HuH-7 (cell line): ENCODE data around the gene KLF13.

Source experiments
- DNase-seq: peaks from one replicate; pipeline ENCODE4 v3.0.0; 2011; ENCODE audit warnings: low spot score

Gene KLF13

DNA sequence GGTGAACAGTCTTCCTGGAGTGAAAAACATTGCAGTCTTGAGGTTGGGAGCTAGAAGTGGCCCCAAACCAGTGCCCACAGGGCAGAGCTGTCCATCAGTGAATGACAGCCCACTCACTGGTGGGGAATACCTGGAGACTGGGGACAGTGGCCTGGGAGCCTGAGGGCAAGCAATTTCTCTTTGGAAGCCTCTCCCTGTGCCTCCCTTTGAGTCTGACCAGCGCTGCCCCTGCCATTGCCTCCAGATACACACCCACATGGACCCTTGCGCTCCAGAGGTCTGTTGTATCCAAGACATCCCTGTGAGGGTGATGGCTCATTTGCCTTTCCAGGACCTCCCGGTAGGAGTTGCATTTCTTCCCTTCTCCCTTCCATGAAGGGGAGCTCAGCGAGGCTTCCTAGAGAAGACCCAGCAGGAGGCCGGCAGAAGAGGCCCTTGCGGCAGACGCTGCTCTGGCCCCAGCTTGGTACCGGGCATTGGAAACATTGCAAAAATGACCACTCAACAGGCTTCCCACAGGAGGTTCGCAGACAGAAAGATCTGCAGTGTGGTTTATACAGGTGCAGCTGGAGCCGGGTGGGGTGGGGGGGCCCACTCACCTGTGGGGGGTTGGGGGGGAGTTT is 38.5 kb downstream of the KLF13 start:
- DNase-seq, result no peak

DNA sequence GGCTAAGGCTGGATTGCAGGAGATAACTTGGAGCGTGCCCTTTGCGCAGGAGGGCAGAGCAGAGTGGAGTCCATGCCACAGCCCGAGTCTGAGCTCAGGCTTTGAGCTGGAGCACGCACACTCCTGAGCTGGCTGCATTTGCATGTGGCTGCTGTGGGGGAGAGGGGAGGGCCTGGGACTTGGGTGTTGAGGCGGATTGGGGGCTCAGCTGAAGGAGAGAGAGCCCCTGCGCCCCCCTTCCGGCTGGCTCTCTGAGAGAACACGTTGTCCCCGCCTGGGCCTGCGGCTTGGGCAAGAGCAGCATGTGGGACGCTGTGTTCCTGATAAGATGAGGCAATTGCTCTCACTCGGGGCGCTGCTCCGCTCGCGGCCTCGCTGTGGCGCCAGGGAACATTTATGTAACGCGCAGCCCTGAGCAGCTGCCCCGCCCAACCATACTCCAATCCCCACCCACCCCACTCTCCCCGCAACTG is 39.1 kb downstream of the KLF13 start:
- DNase-seq, result no peak

DNA sequence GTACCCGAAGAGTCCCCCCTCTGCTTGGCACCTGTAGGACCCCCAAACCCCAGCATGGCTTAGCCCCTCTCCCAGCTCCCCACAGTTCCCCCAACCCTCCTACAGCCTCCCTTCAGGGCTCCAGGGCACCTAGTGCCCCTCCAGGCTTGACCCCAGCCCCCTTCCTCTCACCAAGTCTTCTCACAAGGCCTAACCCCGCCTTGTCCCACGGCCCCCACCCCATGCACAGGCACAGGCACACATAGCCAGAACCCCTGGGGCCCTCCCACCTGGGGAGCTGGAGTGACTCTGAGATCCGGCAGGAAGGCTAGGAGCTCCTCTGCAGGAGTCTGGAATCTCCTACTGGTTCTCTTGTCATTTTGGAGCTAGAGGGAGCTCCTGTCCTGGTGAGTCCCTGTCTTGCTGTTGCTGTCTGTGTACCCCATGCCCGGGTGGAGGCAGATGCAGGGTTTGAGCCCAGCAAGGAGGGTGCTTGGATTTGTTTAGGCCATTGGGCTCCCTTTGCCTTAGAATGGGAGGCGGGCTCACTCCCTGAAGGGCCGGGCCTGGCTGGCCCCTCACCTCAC is 39.6 kb downstream of the KLF13 start:
- no peak for DNase-seq

DNA sequence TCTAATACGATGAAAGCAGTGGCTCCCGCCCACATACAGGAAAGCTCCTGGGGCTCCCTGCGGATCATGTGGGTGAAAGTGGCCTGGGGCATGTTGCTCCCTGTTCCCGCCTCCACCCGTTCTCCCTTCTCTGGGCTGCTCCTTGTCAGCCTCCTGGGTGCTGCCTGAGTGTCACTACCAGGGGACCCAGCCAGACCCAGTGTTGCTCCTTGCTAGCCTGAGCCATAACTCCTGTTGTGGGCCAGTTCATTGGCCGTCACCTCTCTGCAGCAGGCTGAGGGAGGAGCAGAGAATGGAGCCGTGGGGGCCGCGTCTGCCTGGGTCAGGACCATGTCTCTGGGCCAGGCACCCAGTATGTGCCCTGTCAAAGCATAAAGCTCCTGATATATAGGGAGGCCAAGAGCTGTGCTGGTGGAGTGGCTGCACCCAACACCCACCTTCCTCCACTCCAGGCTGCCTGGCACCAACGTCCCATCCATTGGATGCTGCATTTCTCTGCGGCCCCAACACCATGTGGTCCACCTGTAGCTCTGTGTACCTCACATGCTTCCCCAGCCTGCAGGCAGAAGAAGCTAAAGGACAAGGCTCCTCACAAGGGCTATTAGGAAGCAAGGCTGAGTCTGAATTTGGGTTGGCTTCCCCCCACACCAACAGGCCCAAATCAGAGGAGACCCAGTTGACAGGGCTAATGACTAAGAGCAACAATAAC is 40.5 kb downstream of the KLF13 start:
- DNase-seq, result no peak

DNA sequence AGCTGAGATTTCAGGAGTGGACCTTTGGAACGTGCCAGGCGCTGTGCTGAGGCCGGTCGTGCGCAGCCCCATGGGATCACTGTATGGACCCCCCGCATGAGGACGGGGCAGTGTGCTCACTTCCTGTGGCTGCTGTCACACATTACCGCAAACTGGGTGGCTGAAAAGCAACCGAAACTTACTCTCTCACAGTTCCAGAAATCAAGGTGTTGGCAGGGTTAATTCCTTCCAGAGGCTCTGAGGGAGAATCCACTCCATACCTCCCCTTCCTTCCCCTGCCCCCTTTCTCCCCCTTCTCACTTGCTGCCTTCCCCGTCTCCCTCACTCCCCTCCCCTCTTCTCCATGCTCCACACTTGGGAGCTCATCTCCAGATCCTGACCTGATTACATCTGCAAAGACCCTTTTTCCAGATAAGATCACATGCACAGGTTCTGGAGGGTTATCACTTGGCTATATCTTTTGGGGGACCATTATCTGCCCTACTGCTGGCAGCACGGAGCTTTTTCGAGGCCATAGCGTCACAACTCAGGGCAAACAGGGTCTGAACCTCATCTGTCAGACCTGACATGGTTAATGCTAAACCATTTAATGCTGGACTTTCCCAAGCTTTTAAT is 41.2 kb downstream of the KLF13 start:
- DNase-seq, result no peak

- no peak for DNase-seq
These were observed 43.1 kb downstream of the KLF13 start for GRCh38 chr15:31369727-31370126.

GRCh38 chr15:31371520-31372240 is 45.0 kb downstream of the KLF13 start:
- no peak for DNase-seq

DNA sequence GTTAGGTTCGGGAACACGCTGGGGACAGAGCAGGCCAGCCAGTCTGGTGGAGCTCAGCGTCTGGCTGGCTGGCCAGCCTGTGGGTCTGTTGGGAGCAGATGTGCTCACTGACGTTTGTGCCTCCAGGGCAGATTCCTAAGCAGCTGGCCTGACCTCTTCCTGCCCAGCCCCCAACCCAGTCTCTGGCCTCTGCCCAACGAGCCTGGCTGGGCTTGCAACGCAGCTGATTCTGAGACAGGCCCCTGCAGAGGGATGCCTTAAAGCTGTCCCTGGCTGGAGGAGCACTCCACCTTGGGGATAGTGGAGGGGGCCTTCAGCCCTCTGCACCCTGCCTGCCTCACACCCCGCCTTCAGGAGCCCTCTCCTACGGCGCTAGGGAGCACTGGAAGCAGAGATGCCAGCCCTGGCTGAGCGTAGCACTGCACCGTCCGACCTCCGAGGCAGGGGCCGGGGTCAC is 46.0 kb downstream of the KLF13 start:
- DNase-seq, result no peak

DNA sequence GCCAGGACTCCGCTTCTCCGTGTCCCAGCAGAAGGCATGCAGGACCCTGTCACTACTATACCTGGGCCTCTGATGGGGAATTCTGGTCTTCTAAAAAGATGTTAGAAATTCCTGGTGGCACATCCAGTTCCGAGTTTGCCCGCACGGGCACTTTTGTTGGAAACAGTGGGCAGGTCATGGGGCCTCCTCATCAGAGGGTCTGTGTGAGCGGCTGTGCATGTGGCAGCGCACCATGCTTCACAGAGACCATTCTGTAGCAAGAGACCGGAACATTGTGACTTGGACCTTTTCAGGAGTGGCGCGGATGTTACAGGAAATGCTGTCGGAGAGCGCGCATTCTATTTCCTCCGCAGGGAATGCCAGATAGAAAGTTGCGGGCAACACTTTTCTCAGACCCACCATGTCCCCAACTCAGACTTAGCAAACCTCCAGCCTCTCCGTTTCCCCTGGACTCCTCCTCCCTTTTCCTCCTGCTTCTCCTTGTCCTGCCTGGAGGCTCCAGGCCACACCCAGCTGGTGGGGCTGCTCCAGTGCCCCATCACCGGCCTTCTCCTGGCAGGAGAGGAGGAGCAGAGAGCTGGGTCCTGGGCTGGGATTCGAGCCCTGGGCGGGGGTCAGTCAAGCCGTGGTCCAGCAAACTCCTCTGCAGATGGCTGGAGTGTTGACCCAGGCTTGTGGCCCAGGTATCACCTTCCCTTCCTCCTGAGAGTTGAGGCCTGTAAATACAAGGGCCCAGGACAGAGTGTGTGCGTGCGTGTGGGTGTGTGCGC is 46.6 kb downstream of the KLF13 start:
- no peak for DNase-seq

- DNase-seq, result no peak
These were observed 47.3 kb downstream of the KLF13 start for GRCh38 chr15:31373970-31374369.

DNA sequence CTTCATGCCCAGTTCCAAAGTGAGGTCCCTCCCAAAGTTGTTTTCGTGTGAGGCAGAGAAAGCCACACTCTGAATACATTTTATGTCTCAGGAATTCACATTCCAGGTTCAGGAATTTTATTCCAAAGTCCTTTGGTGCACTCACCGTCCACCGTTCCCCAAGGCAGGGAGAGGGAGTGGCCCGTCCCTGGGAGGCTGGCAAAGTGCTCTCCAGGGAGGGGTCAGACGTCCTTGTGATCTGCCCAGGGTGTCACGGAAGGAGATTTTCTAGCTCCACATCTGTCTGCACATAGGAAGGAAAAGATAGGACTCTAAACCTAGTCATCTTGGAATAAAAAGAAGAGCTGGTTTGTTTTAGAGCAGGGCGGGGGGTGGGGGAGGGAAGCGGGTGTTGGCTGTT is 47.9 kb downstream of the KLF13 start:
- DNase-seq, result no peak

DNA sequence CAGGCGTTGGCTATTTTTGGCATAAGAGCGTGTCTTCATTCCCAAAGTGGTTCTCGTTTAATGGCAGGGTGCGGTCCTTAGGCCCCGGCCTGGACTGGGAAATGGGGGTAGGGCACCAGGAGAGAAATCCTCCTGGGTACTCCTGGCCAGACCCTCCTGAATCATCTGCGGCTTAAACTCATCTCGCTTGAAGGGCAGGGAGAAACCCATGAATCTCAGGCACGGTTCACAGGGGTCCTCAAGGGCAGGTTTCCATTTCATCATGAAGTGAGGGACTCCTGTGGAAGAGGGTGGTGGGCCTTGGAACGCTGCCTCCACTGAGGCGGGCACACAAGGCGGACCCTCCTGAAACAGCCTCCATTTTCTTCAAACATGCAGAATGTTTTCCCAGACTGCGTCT is 48.4 kb downstream of the KLF13 start:
- DNase-seq, result no peak

- no peak for DNase-seq
These were observed 49.1 kb downstream of the KLF13 start for GRCh38 chr15:31375772-31376171.

- no peak for DNase-seq
These were observed 49.9 kb downstream of the KLF13 start for GRCh38 chr15:31376511-31376910.

DNA sequence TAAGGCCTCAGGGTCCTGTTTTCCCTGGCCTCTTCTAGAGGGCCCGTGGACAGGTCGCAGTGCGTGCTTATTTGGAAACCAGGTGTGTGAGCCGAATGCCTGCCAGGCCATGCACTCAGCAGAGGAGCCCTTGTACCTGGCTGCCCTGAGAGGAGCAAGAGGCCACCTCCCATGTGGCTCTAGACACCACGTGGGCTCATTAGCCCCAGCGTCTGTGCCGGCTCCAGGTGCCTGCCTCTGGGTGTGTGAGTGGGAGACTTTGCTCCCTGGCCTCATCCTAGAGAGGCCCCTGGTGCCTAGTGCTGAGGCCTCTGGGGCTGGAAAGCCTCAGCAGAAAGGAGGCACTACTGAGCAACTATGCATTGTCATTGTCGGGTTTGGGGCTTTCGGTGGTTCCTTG is 50.4 kb downstream of the KLF13 start:
- DNase-seq, result no peak

DNA sequence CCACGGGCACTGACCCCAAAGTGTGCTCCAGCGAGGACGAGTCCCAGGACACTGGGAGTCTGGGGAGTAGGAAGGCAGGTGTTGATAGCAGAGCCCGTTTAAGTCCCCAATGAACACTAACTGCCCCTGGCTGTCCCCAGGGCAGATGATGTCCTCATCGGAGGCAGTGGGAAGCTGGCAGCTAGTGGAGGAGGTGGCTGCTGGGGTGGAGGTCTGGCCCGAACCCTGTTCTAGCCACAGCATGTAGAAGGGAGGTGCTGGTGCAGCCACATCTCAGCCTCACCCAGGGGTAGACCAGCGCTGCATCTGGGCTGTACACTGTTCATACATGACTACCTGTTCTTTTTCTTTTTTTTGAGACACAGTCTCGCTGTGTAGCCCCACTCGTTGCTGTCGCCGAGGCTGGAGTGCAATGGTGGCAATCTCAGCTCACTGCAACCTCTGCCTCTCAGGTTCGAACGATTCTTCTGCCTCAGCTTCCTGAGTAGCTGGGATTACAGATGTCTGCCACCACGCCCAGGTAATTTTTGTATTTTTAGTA is 51.8 kb downstream of the KLF13 start:
- DNase-seq, result no peak

- DNase-seq, result no peak
These were observed 52.4 kb downstream of the KLF13 start for GRCh38 chr15:31379042-31379441.

GRCh38 chr15:31379577-31379976 is 52.9 kb downstream of the KLF13 start:
- DNase-seq, result no peak

DNA sequence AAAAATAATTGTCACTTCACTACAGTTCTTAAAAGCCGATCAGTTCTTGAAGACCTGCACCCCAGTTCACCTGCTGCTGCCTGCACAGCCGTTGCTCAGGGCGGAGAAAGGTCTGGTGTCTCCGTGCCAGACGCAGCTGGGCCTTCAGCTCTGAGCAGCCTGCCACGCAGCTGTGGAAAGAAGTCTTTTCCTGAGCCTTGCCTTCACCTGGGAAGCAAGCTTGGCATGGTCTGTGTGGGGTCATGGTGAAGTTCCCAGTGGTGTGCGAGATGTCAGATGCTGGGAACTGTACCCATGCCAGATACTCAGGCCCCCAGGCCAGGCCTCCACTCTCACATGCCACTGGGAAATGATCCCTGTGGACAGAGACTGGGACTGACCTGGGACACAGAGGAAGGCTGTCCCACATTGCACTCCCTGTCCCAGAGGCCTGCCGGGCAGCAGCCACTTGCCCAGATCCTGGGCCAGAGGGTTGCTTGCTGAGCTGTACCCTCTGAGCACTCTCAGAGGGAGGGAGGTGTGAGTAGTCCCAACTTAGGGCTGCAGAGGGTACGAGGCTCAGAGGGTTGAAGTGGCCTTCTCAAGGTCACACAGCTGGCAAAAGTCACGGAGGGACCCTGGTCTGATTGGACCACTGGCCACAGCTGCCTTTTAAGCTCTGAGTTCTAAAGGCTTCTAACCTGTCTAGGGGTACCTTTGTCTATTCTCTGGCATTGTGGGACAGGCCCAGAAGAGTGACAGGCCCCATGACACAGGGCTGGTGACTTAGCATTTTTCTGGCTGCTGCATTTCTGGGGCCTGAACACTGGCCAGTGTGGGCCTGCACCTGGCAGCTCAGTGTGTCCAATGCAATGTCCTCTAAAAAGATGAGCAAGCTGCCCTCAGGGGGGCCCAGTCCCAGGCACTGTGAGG is 55.4 kb downstream of the KLF13 start:
- DNase-seq, result no peak

GRCh38 chr15:31382713-31383045 is 56.0 kb downstream of the KLF13 start:
- DNase-seq, result no peak
